Lower leg skin (tissue), 3 donors: Measurements from ENCODE around the gene APOC3.

Experiments
- CTCF ChIP-seq, 3 donors: fragments of 450-650 bp; IDR thresholded peaks; one replicate each; pipeline ENCODE4 v1.5.1; 2016; ENCODE audit warnings: antibody characterized with exemption in 3 of 3, mild to moderate bottlenecking in 3 of 3, moderate library complexity in 2 of 3
- POLR2A ChIP-seq, 2 donors: fragments of 450-650 bp; IDR thresholded peaks; one replicate each; pipeline ENCODE4 v1.6.1; 2016 to 2017; ENCODE audit warnings: antibody characterized with exemption in 2 of 2, mild to moderate bottlenecking in 1 of 2, moderate library complexity in 1 of 2

- TF ChIP-seq CTCF (IDR thresholded peaks at IDR 0.05) (no peak), POLR2A (IDR thresholded peaks at IDR 0.05) (no peak)
Observed at GRCh38 chr11:116867619-116868018, 37.9 kb downstream of the APOC3 start.
